Stimulated activated CD4-positive, alpha-beta T cell treated with anti-CD3 and anti-CD28 coated beads, Interleukin-4, amount 100 ng/mL, for 48 hours (primary cell): ENCODE results near the gene SEC62.

Source experiments
- DNase-seq, 2 donors: peaks; one replicate each; pipeline ENCODE4 v3.0.0-alpha.2; 2020; ENCODE audit warnings: low read depth in 2 of 2

Gene SEC62

GRCh38 chr3:169966951-169967915 is 626 bp downstream of the SEC62 start:
- peak in 1 of 2 donors; percentile 13 for DNase-seq

- no peak for DNase-seq
These were observed 1.7 kb downstream of the SEC62 start for GRCh38 chr3:169968224-169968885.

- no peak for DNase-seq
These were observed 2.8 kb downstream of the SEC62 start for GRCh38 chr3:169969174-169970095.

GRCh38 chr3:169970847-169971246 is 4.2 kb downstream of the SEC62 start:
- no peak for DNase-seq

- no peak for DNase-seq
These were observed 4.9 kb downstream of the SEC62 start for GRCh38 chr3:169971522-169971921.

GRCh38 chr3:169980055-169980454 is 13.4 kb downstream of the SEC62 start:
- no peak for DNase-seq

GRCh38 chr3:169984292-169984691 is 17.7 kb downstream of the SEC62 start:
- DNase-seq = no peak

- no peak for DNase-seq
These were observed 23.8 kb downstream of the SEC62 start for GRCh38 chr3:169990431-169990830.

- no peak for DNase-seq
These were observed 25.5 kb downstream of the SEC62 start for GRCh38 chr3:169992156-169992555.

- no peak for DNase-seq
These were observed 26.2 kb downstream of the SEC62 start for GRCh38 chr3:169992781-169993180.

GRCh38 chr3:169993761-169994160 is 27.2 kb downstream of the SEC62 start:
- DNase-seq = no peak

- no peak for DNase-seq
These were observed 29.5 kb downstream of the SEC62 start for GRCh38 chr3:169996063-169996462.

- DNase-seq = no peak
These were observed 32.1 kb downstream of the SEC62 start for GRCh38 chr3:169998668-169999131.

- peak in 1 of 2 donors; percentile 5 for DNase-seq
These were observed 32.8 kb downstream of the SEC62 start for GRCh38 chr3:169999433-169999832.

GRCh38 chr3:170000051-170000450 is 33.4 kb downstream of the SEC62 start:
- no peak for DNase-seq

GRCh38 chr3:170002231-170002630 is 35.6 kb downstream of the SEC62 start:
- no peak for DNase-seq

- no peak for DNase-seq
These were observed 36.3 kb downstream of the SEC62 start for GRCh38 chr3:170002879-170003278.

GRCh38 chr3:170003881-170004356 is 37.3 kb downstream of the SEC62 start:
- DNase-seq = no peak

GRCh38 chr3:170007031-170007663 is 40.5 kb downstream of the SEC62 start:
- DNase-seq = peak in 1 of 2 donors; percentile 22

- no peak for DNase-seq
These were observed 43.9 kb downstream of the SEC62 start for GRCh38 chr3:170010498-170010897.
